Inferior parietal cortex (tissue), 1 donor: ENCODE measurements around the gene LEPROT.

ENCODE experiments used
- DNase-seq: peaks from one replicate; pipeline ENCODE4 v3.0.0-alpha.2; 2016; ENCODE audit errors: extremely low spot score

Gene LEPROT

GRCh38 chr1:65477414-65478378 is 57.2 kb downstream of the LEPROT start:
- DNase-seq = no peak

DNA sequence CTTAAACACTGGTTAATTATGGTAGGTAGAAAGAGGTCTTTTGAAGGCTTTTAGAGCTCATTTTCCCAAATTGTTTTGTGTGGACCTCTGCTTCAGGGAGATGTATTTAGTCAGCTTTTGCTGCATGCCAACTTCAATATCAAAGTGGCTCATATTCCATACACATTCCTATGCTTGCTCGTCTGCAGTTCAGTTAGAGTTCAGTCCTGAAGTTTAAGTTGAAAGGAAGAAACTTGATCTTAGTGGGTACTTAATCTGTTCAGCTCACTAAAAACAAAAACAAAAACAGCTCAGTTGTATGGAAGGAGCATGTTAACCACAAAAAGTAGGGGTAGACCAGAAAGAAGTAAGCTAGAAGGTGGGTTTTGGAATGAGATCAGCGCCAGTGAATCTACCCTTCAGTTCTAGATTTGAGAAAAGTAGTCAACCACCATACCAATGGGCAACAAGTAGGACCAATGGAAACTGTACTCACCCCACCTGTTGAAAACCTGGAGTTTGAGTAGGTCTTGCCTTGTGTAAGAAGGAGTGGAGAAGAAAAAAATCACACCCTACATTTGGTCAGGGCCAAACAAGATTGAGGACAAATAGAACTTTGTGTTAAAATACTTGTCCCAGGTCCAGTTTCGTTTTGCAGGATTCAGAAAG is 58.0 kb downstream of the LEPROT start:
- no peak for DNase-seq

DNA sequence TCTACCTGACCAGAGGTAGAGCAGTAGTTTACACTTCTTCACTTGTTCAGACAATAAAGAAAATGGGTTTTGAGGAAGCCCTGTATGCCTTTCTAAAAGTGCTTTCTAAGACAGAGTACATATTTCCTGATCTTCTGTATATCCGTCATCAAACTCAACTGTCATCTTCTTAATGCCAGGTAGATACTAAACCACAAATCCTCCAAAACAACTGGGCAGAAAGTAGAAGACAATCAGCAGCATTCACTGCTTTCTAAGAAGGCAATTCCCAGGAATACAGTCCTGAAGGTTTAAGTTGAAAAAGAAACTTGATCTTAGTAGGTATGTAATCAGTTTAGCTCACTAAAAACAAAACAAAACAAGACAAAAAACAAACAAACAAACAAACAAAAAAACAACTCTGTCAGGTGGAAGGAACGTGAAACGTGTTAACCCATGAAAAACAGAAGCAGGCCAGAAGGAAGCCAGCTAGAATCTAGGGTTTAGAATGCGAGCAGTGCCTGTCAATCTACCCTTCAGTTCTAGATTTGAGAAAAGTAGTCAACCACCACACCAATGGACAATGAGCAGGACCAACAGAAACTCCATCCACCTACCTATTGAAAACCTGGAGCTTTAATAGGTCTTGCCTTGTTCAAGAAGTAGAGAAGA is 59.2 kb downstream of the LEPROT start:
- no peak for DNase-seq

- DNase-seq = no peak
Measured at GRCh38 chr1:65480684-65481405, 60.4 kb downstream of the LEPROT start.

- DNase-seq = no peak
Measured at GRCh38 chr1:65483993-65484754, 63.7 kb downstream of the LEPROT start.
